Measurements from ENCODE around the gene MAGEA2B.
"Not testable (repeated sequence)": the region's sequence is repeated elsewhere in the genome, so short reads cannot be mapped to it uniquely, and the experiment has no call there.

The MAGEA2B gene, protein sequence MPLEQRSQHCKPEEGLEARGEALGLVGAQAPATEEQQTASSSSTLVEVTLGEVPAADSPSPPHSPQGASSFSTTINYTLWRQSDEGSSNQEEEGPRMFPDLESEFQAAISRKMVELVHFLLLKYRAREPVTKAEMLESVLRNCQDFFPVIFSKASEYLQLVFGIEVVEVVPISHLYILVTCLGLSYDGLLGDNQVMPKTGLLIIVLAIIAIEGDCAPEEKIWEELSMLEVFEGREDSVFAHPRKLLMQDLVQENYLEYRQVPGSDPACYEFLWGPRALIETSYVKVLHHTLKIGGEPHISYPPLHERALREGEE
- 0 reads per million in 17 experiments for total RNA-seq

DNA sequence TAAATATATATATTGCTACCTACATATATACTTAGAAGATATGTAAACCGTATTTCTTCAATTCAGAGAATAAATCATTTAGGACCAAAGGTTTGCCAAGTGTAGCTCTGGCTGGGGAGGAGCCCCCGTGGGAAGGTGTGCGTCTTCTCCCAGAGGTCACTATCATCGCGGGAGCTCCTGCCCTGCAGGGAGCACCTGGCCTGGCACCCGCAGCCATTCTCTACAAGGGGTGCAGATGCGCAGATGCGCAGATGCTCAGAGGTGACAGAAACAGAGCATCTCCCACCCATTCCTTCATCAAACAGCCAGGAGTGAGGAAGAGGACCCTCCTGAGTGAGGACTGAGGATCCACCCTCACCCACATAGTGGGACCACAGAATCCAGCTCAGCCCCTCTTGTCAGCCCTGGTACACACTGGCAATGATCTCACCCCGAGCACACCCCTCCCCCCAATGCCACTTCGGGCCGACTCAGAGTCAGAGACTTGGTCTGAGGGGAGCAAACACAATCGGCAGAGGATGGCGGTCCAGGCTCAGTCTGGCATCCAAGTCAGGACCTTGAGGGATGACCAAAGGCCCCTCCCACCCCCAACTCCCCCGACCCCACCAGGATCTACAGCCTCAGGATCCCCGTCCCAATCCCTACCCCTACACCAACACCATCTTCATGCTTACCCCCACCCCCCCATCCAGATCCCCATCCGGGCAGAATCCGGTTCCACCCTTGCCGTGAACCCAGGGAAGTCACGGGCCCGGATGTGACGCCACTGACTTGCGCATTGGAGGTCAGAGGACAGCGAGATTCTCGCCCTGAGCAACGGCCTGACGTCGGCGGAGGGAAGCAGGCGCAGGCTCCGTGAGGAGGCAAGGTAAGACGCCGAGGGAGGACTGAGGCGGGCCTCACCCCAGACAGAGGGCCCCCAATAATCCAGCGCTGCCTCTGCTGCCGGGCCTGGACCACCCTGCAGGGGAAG, at the start of gene MAGEA2B:
TSS of gene MAGEA2B (plus strand) at position 814 of the 973 bp plus-strand sequence. CDS start 2,479 bp downstream, outside the sequence.
- not testable (repeated sequence) for DNase-seq

DNA sequence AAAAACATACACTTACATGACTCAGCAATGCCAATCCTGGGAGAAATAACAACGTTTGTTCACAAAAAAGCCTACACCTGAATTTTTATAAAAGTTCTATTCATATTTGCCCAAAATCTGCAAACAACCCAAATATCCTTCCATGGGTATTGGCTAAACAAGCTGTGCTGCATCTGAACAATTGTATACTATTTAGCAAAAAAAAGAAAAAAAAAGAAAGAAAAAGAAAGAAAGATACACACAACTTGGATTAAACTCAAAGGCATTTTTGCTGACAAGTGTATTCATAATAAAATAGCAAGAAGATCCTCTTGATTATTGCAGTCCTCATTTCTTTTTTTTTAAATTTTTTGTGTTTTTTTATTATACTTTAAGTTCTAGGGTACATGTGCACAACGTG, 40.3 kb upstream of the MAGEA2B start:
- no peak for DNase-seq

DNA sequence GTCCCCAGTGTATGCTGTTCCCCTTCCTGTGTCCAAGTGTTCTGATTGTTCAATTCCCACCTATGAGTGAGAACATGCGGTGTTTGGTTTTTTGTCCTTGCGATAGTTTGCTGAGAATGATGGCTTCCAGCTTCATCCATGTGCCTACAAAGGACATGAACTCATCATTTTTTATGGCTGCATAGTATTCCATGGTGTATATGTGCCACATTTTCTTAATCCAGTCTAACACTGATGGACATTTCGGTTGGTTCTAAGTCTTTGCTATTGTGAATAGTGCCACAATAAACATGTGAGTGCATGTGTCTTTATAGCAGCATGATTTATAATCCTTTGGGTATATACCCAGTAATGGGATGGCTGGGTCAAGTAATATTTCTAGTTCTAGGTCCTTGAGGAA, 39.8 kb upstream of the MAGEA2B start:
- not testable (repeated sequence) for DNase-seq

DNA sequence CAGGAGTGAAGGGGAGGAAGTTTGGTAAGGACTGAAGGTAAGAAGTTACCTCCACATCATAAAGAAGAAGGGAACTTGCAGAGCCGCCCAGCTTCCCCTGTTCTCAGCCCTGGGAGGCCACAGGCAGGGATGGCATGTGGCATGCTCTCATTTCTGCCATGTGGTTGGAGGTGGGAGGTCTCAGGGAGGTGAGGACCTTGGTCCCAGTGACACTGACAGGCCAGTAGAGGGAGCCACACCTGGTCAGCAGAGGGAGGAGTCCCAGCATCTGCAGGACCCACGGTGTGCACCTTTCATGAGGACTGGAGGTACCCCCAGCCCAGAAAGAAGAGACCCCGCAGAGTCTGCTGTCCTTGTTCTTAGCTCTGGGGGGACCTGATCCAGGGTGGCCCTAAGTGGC, 33.4 kb upstream of the MAGEA2B start:
- DNase-seq, result not testable (repeated sequence)

DNA sequence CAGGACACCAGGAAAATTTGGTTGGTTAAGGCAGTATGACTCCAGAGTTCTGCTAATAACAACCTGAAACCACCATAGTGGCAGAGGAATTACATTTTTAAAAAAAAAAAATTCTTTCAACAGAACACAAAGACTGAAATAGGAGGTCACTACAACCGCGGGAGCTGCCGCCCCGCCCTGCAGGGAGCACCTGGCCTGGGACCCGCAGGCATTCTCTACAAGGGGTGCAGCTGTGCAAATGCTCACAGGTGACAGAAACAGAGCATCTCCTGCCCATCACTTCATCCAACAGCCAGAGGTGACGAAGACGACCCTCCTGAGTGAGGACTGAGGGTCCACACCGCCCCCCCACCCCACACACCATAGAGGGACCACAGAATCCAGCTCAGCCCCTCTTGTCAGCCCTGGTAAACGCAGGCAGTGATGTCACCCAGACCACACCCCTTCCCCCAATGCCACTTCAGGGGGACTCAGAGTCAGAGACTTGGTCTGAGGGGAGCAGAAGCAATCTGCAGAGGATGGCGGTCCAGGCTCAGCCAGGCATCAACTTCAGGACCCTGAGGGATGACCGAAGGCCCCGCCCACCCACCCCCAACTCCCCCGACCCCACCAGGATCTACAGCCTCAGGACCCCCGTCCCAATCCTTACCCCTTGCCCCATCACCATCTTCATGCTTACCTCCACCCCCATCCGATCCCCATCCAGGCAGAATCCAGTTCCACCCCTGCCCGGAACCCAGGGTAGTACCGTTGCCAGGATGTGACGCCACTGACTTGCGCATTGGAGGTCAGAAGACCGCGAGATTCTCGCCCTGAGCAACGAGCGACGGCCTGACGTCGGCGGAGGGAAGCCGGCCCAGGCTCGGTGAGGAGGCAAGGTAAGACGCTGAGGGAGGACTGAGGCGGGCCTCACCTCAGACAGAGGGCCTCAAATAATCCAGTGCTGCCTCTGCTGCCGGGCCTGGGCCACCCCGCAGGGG, 16.2 kb upstream of the MAGEA2B start, which contains the start of gene MAGEA3:
TSS of gene MAGEA3 (plus strand) at position 843 of the 980 bp plus-strand sequence. CDS start 2,039 bp downstream, outside the sequence.
- DNase-seq, result not testable (repeated sequence)

DNA sequence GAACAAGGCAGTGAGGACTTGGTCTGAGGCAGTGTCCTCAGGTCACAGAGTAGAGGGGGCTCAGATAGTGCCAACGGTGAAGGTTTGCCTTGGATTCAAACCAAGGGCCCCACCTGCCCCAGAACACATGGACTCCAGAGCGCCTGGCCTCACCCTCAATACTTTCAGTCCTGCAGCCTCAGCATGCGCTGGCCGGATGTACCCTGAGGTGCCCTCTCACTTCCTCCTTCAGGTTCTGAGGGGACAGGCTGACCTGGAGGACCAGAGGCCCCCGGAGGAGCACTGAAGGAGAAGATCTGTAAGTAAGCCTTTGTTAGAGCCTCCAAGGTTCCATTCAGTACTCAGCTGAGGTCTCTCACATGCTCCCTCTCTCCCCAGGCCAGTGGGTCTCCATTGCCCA, 14.0 kb upstream of the MAGEA2B start:
- not testable (repeated sequence) for DNase-seq

- DNase-seq, result not testable (repeated sequence)
These were observed 7.9 kb upstream of the MAGEA2B start for GRCh38 chrX:152706500-152706899.

DNA sequence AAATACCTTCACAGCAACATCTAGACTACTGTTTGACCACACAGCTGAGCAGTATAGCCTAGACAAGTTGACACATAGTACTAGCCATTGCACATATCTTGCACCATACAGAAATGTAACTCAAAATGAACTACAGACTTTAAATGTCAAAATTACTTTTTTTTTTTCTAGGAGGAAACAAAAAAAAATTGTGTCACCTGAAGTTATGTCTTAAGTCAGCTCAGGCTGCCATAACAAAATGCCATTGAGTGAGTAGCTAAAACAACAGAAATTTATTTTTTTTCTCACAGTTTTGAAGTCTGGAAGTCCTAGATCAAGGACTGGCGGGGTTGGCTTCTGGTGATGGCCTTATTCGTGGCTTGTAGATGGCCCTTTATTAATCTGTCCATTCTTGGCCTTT, 5.3 kb upstream of the MAGEA2B start, which contains the start of gene CSAG2:
TSS of gene CSAG2 (minus strand) at position 101 of the 400 bp plus-strand sequence. CDS start 161 bp downstream, outside the sequence.
- DNase-seq, result not testable (repeated sequence)

DNA sequence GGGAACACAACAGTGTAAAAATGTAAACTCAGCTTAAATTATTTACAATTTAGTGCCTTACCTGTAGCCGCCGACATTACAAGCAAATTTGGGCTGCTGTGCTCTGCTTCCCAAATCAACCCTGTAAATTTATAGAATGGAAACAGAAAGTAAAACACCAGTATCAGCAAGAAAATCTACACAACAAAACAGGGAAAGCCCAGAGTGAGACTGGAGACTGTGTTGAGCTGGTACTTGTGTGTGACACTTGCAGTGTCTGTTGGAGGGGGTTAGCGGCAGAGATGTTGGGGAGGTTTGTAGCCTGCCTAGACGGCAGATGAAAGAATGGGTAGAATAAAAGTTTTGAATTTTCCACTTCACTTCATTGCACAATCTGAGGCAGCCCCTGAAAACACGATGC, 1.2 kb upstream of the MAGEA2B start:
- DNase-seq, result not testable (repeated sequence)

DNA sequence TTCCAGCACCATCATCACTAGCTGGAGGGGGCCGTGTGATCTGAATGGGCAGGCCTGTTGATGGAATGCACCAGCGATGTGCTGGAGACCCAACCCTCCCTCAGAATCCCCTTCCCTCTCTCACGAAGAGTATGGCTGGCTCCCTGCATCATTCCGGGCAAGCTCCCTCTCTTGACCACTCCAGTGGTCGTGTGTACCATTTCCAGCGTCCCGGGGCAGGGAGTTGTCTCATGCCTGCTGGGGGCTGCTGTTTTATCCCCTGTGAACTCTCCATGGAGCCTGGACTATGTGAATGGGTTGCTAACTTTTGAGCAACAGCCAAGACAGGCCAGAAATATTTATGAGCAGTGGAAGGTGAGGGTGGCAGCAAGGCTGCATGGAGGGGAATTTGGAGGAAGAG, 11.0 kb downstream of the MAGEA2B start:
- DNase-seq, result no peak

DNA sequence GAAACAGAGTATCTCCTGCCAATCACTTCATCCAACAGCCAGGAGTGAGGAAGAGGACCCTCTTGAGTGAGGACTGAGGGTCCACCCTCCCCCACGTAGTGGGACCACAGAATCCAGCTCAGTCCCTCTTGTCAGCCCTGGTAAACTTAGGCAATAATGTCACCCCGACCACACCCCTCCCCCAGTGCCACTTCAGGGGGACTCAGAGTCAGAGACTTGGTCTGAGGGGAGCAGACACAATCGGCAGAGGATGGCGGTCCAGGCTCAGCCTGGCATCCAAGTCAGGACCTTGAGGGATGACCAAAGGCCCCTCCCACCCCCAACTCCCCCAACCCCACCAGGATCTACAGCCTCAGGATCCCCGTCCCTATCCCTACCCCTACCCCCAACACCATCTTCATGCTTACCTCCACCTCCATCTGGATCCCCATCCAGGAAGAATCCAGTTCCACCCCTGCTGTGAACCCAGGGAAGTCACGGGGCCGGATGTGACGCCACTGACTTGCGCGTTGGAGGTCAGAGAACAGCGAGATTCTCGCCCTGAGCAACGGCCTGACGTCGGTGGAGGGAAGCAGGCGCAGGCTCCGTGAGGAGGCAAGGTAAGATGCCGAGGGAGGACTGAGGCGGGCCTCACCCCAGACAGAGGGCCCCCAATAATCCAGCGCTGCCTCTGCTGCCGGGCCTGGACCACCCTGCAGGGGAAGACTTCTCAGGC, 19.0 kb downstream of the MAGEA2B start, which contains the start of the genes CSAG1 and MAGEA12:
TSS of gene CSAG1 (minus strand) at position 461 of the 715 bp plus-strand sequence. CDS start 1,261 bp downstream, outside the sequence.
TSS of gene MAGEA12 (plus strand) at position 497 of the 715 bp plus-strand sequence. CDS start 2,405 bp downstream, outside the sequence.
- no peak for DNase-seq

DNA sequence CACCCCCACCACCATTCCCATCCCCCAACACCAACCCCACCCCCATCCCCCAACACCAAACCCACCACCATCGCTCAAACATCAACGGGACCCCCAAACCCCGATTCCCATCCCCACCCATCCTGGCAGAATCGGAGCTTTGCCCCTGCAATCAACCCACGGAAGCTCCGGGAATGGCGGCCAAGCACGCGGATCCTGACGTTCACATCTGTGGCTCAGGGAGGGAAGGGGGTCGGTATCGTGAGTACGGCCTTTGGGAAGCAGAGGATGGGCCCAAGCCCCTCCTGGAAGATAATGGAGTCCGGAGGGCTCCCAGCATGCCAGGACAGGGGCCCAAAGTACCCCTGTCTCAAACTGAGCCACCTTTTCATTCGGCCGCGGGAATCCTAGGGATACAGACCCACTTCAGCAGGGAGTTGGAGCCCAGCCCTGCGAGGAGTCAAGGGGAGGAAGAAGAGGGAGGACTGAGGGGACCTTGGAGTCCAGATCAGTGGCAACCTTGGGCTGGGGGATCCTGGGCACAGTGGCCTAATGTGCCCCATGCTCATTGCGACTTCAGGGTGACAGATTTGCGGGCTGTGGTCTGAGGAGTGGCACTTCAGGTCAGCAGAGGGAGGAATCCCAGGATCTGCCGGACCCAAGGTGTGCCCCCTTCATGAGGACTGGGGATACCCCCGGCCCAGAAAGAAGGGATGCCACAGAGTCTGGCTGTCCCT, 19.9 kb downstream of the MAGEA2B start:
- not testable (repeated sequence) for DNase-seq

DNA sequence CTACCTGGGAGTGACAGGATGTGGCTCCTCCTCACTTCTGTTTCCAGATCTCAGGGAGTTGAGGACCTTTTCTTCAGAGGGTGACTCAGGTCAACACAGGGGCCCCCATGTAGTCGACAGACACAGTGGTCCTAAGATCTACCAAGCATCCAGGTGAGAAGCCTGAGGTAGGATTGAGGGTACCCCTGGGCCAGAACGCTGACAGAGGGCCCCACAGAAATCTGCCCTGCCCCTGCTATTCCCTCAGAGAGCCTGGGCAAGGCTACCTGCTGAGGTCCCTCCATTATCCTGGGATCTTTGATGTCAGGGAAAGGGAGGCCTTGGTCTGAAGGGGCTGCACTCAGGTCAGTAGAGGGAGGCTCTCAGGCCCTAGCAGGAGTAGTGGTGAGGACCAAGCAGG, 20.7 kb downstream of the MAGEA2B start:
- no peak for DNase-seq

DNA sequence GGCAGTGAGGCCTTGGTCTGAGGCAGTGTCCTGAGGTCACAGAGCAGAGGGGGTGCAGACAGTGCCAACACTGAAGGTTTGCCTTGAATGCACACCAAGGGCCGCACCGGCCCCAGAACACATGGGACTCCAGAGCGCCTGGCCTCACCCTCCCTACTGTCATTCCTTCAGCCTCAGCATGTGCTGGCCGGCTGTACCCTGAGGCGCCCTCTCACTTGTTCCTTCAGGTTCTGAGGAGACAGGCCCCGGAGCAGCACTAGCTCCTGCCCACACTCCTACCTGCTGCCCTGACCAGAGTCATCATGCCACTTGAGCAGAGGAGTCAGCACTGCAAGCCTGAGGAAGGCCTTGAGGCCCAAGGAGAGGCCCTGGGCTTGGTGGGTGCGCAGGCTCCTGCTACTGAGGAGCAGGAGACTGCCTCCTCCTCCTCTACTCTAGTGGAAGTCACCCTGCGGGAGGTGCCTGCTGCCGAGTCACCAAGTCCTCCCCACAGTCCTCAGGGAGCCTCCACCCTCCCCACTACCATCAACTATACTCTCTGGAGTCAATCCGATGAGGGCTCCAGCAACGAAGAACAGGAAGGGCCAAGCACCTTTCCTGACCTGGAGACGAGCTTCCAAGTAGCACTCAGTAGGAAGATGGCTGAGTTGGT, 21.6 kb downstream of the MAGEA2B start:
- no peak for DNase-seq

DNA sequence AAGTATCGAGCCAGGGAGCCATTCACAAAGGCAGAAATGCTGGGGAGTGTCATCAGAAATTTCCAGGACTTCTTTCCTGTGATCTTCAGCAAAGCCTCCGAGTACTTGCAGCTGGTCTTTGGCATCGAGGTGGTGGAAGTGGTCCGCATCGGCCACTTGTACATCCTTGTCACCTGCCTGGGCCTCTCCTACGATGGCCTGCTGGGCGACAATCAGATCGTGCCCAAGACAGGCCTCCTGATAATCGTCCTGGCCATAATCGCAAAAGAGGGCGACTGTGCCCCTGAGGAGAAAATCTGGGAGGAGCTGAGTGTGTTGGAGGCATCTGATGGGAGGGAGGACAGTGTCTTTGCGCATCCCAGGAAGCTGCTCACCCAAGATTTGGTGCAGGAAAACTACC, 22.1 kb downstream of the MAGEA2B start:
- DNase-seq, result not testable (repeated sequence)

GRCh38 chrX:152738560-152738959, 24.1 kb downstream of the MAGEA2B start:
- no peak for DNase-seq

DNA sequence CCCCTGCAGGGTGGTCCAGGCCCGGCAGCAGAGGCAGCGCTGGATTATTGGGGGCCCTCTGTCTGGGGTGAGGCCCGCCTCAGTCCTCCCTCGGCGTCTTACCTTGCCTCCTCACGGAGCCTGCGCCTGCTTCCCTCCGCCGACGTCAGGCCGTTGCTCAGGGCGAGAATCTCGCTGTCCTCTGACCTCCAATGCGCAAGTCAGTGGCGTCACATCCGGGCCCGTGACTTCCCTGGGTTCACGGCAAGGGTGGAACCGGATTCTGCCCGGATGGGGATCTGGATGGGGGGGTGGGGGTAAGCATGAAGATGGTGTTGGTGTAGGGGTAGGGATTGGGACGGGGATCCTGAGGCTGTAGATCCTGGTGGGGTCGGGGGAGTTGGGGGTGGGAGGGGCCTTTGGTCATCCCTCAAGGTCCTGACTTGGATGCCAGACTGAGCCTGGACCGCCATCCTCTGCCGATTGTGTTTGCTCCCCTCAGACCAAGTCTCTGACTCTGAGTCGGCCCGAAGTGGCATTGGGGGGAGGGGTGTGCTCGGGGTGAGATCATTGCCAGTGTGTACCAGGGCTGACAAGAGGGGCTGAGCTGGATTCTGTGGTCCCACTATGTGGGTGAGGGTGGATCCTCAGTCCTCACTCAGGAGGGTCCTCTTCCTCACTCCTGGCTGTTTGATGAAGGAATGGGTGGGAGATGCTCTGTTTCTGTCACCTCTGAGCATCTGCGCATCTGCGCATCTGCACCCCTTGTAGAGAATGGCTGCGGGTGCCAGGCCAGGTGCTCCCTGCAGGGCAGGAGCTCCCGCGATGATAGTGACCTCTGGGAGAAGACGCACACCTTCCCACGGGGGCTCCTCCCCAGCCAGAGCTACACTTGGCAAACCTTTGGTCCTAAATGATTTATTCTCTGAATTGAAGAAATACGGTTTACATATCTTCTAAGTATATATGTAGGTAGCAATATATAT, 39.5 kb downstream of the MAGEA2B start, which contains the start of gene MAGEA2:
TSS of gene MAGEA2 (minus strand) at position 157 of the 965 bp plus-strand sequence. CDS start 2,479 bp downstream, outside the sequence.
- not testable (repeated sequence) for DNase-seq

DNA sequence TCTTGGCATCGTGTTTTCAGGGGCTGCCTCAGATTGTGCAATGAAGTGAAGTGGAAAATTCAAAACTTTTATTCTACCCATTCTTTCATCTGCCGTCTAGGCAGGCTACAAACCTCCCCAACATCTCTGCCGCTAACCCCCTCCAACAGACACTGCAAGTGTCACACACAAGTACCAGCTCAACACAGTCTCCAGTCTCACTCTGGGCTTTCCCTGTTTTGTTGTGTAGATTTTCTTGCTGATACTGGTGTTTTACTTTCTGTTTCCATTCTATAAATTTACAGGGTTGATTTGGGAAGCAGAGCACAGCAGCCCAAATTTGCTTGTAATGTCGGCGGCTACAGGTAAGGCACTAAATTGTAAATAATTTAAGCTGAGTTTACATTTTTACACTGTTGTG, 40.4 kb downstream of the MAGEA2B start:
- not testable (repeated sequence) for DNase-seq

All from suppressor macrophage (primary cell).